DMS153 treated with DMSO at 0.1 percent for 48 hours (cell line): ENCODE data around the gene ZFAND3.

Experiments used
- DNase-seq: peaks from one replicate; lab custom pipeline; 2025; ENCODE audit not compliant: unreplicated experiment; lab: John Stamatoyannopoulos, UW

The ZFAND3 gene

GRCh38 chr6:38193051-38193450, 373.5 kb downstream of the ZFAND3 start:
- no peak for DNase-seq

GRCh38 chr6:38193481-38194281, 374.2 kb downstream of the ZFAND3 start:
- DNase-seq, result no peak

GRCh38 chr6:38194282-38194572, 374.7 kb downstream of the ZFAND3 start:
- DNase-seq, result no peak

GRCh38 chr6:38194589-38194988, 375.1 kb downstream of the ZFAND3 start:
- no peak for DNase-seq

- no peak for DNase-seq
Observed at GRCh38 chr6:38195113-38195635, 375.6 kb downstream of the ZFAND3 start.

GRCh38 chr6:38198219-38198618, 378.7 kb downstream of the ZFAND3 start:
- DNase-seq, result no peak
